ENCODE measurements around the gene ACSM4.

- no peak for TF ChIP-seq GABPA (IDR thresholded peaks at IDR 0.05 in 1 of 2, conservative IDR thresholded peaks at IDR 0.05 in 1 of 2)
- no peak for TF ChIP-seq CTCF (IDR thresholded peaks at IDR 0.05; ENCODE audit: low read depth, low read length, missing input control)
- no peak for TF ChIP-seq MAX (IDR thresholded peaks at IDR 0.05)
- TF ChIP-seq REST (IDR thresholded peaks at IDR 0.05): no peak
- TF ChIP-seq RXRA (IDR thresholded peaks at IDR 0.05): no peak
- no peak for TF ChIP-seq SP1 (IDR thresholded peaks at IDR 0.05)
- TF ChIP-seq JUND (IDR thresholded peaks at IDR 0.05): no peak
- TF ChIP-seq ZBTB33 (IDR thresholded peaks at IDR 0.05): no peak
- TF ChIP-seq RAD21 (IDR thresholded peaks at IDR 0.05): no peak
- TF ChIP-seq ATF3 (IDR thresholded peaks at IDR 0.05): no peak
- TF ChIP-seq TAF1 (conservative IDR thresholded peaks at IDR 0.05): no peak
- no peak for TF ChIP-seq YY1 (IDR thresholded peaks at IDR 0.05)
Observed at GRCh38 chr12:7344833-7345606, 41.1 kb downstream of the ACSM4 start.

Data from liver (tissue), 3 donors.